Measurements from ENCODE around the gene EME2. TPM values are rescaled to one million over a fixed set of nuclear protein-coding genes. Genes with fewer than 3 reads are reported as not detected.

Gene EME2
- total and polyA plus RNA-seq, 2 of the 13 experiments (the other 11 are each of a cell fraction or from before 2014, with no cell fraction given), result 4.4 to 7.6 TPM

GRCh38 chr16:1772908-1773702 is 495 bp downstream of the EME2 start, which contains the start of gene MRPS34 (continued):
- TF ChIP-seq, protein P1, sequence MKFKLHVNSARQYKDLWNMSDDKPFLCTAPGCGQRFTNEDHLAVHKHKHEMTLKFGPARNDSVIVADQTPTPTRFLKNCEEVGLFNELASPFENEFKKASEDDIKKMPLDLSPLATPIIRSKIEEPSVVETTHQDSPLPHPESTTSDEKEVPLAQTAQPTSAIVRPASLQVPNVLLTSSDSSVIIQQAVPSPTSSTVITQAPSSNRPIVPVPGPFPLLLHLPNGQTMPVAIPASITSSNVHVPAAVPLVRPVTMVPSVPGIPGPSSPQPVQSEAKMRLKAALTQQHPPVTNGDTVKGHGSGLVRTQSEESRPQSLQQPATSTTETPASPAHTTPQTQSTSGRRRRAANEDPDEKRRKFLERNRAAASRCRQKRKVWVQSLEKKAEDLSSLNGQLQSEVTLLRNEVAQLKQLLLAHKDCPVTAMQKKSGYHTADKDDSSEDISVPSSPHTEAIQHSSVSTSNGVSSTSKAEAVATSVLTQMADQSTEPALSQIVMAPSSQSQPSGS (CRISPR knock-in tag; IDR thresholded peaks at IDR 0.05), result peak; percentile 92; the same call in 1 of the 2 replicates
- TF ChIP-seq ZBTB49 (CRISPR knock-in tag; IDR thresholded peaks at IDR 0.05; ENCODE audit: borderline replicate concordance) (peak; percentile 35; the same call in 1 of the 2 replicates), ZNF101 (CRISPR knock-in tag; IDR thresholded peaks at IDR 0.05; ENCODE audit: borderline replicate concordance, low read depth) (no peak), HDAC2 (CRISPR knock-in tag; IDR thresholded peaks at IDR 0.05) (peak; percentile 76), ZNF891 (CRISPR knock-in tag; IDR thresholded peaks at IDR 0.05) (no peak), GPN1 (CRISPR knock-in tag; IDR thresholded peaks at IDR 0.05; ENCODE audit: borderline replicate concordance) (0 out of 2 replicates have a peak, but pooled peaks have one; percentile 20), TCF7L2 (IDR thresholded peaks at IDR 0.05; ENCODE audit: low read depth, low read length) (no peak), ZBTB4 (CRISPR knock-in tag; IDR thresholded peaks at IDR 0.05; ENCODE audit: borderline replicate concordance) (0 out of 2 replicates have a peak, but pooled peaks have one; percentile 9), PRDM15 (CRISPR knock-in tag; IDR thresholded peaks at IDR 0.05) (0 out of 2 replicates have a peak, but pooled peaks have one; percentile 26), ZSCAN30 (CRISPR knock-in tag; IDR thresholded peaks at IDR 0.05) (no peak), HOXA9 (CRISPR knock-in tag; IDR thresholded peaks at IDR 0.05; ENCODE audit: borderline replicate concordance) (peak; percentile 88; the same call in 1 of the 2 replicates), ZNF468 (CRISPR knock-in tag; IDR thresholded peaks at IDR 0.05) (no peak; the same call in 1 of the 2 replicates)
- TF ChIP-seq, protein P2, sequence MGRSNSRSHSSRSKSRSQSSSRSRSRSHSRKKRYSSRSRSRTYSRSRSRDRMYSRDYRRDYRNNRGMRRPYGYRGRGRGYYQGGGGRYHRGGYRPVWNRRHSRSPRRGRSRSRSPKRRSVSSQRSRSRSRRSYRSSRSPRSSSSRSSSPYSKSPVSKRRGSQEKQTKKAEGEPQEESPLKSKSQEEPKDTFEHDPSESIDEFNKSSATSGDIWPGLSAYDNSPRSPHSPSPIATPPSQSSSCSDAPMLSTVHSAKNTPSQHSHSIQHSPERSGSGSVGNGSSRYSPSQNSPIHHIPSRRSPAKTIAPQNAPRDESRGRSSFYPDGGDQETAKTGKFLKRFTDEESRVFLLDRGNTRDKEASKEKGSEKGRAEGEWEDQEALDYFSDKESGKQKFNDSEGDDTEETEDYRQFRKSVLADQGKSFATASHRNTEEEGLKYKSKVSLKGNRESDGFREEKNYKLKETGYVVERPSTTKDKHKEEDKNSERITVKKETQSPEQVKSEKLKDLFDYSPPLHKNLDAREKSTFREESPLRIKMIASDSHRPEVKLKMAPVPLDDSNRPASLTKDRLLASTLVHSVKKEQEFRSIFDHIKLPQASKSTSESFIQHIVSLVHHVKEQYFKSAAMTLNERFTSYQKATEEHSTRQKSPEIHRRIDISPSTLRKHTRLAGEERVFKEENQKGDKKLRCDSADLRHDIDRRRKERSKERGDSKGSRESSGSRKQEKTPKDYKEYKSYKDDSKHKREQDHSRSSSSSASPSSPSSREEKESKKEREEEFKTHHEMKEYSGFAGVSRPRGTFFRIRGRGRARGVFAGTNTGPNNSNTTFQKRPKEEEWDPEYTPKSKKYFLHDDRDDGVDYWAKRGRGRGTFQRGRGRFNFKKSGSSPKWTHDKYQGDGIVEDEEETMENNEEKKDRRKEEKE (IDR thresholded peaks at IDR 0.05), result no peak

Measured in HepG2 (cell line).